Measurements from ENCODE around the gene MAP3K7.

Gene MAP3K7

GRCh38 chr6:90480666-90481065 is 106.2 kb downstream of the MAP3K7 start:
- TF ChIP-seq CTCF (IDR thresholded peaks at IDR 0.05) = no peak
- peaks cover 10% of the 10 kb centered on the region for H3K27me3 Mint-ChIP-seq (ENCODE audit: low read depth, poor library complexity)
- peaks cover 25% of the 10 kb centered on the region for H3K9me3 Mint-ChIP-seq
- no peak for DNase-seq
- no peak overlapping the region for H3K27ac Mint-ChIP-seq
- H3K4me3 Mint-ChIP-seq = no peak overlapping the region
- peaks cover 30% of the 10 kb centered on the region for H3K4me1 Mint-ChIP-seq
- H3K36me3 Mint-ChIP-seq (ENCODE audit: low read depth) = peaks cover 14% of the 10 kb centered on the region

- Mint-ChIP-seq H3K27me3 (ENCODE audit: low read depth, poor library complexity) (peaks cover 10% of the 10 kb centered on the region), H3K9me3 (peaks cover 18% of the 10 kb centered on the region), H3K36me3 (ENCODE audit: low read depth) (peaks cover 7% of the 10 kb centered on the region), H3K4me1 (peaks cover 24% of the 10 kb centered on the region), H3K27ac (no peak overlapping the region), H3K4me3 (no peak overlapping the region)
- TF ChIP-seq CTCF (IDR thresholded peaks at IDR 0.05) = peak; percentile 4
- no peak for DNase-seq
These were observed 107.3 kb downstream of the MAP3K7 start for GRCh38 chr6:90479603-90479926.

- DNase-seq = peak; percentile 81
- H3K36me3 Mint-ChIP-seq (ENCODE audit: low read depth) = peaks cover 7% of the 10 kb centered on the region
- H3K27me3 Mint-ChIP-seq (ENCODE audit: low read depth, poor library complexity) = peaks cover 10% of the 10 kb centered on the region
- H3K4me3 Mint-ChIP-seq = no peak overlapping the region
- peaks cover 21% of the 10 kb centered on the region for H3K4me1 Mint-ChIP-seq
- no peak overlapping the region for H3K27ac Mint-ChIP-seq
- peak; percentile 95 for TF ChIP-seq CTCF (IDR thresholded peaks at IDR 0.05)
- peaks cover 13% of the 10 kb centered on the region for H3K9me3 Mint-ChIP-seq
These were observed 107.9 kb downstream of the MAP3K7 start for GRCh38 chr6:90478789-90479602.

- Mint-ChIP-seq H3K27me3 (ENCODE audit: low read depth, poor library complexity) (peaks cover 8% of the 10 kb centered on the region), H3K4me1 (peaks cover 27% of the 10 kb centered on the region), H3K36me3 (ENCODE audit: low read depth) (peaks cover 5% of the 10 kb centered on the region), H3K4me3 (no peak overlapping the region), H3K27ac (no peak overlapping the region), H3K9me3 (peaks cover 10% of the 10 kb centered on the region)
- no peak for DNase-seq
- TF ChIP-seq CTCF (IDR thresholded peaks at IDR 0.05) = no peak
These were observed 108.6 kb downstream of the MAP3K7 start for GRCh38 chr6:90478278-90478677.

GRCh38 chr6:90477366-90477765 is 109.5 kb downstream of the MAP3K7 start:
- Mint-ChIP-seq H3K27me3 (ENCODE audit: low read depth, poor library complexity) (peaks cover 8% of the 10 kb centered on the region), H3K9me3 (peaks cover 5% of the 10 kb centered on the region), H3K4me1 (peaks cover 27% of the 10 kb centered on the region), H3K36me3 (ENCODE audit: low read depth) (no peaks in the 10 kb centered on the region), H3K27ac (no peak overlapping the region), H3K4me3 (no peak overlapping the region)
- DNase-seq = no peak
- TF ChIP-seq CTCF (IDR thresholded peaks at IDR 0.05) = no peak

- DNase-seq = no peak
- H3K27me3 Mint-ChIP-seq (ENCODE audit: low read depth, poor library complexity) = no peaks in the 10 kb centered on the region
- no peak overlapping the region for H3K27ac Mint-ChIP-seq
- no peaks in the 10 kb centered on the region for H3K9me3 Mint-ChIP-seq
- no peaks in the 10 kb centered on the region for H3K36me3 Mint-ChIP-seq (ENCODE audit: low read depth)
- H3K4me1 Mint-ChIP-seq = peaks cover 30% of the 10 kb centered on the region
- no peak overlapping the region for H3K4me3 Mint-ChIP-seq
- no peak for TF ChIP-seq CTCF (IDR thresholded peaks at IDR 0.05)
These were observed 114.2 kb downstream of the MAP3K7 start for GRCh38 chr6:90472716-90473115.

All from nephron progenitor cell (in vitro differentiated cells).